Peyer's patch (tissue), 4 donors: ENCODE results near the gene TOX3. TPM values are rescaled to one million over a fixed set of nuclear protein-coding genes. Genes with fewer than 3 reads are reported as not detected.

Experiments
- DNase-seq, 3 donors: peaks; one replicate each; pipeline ENCODE4 v3.0.0-alpha.2; 2017 to 2019
- H3K27ac ChIP-seq, 4 donors: fragments of 200-600 bp; sonication (generic); one replicate each; pipeline ENCODE4 v1.5.1; 2016 to 2019
- H3K27me3 ChIP-seq, 2 donors: fragments of 200-600 bp; sonication (generic); one replicate each; pipeline ENCODE4 v1.5.1; 2019
- H3K36me3 ChIP-seq, 3 donors: fragments of 200-600 bp; sonication (generic); one replicate each; pipeline ENCODE4 v1.5.1; 2016 to 2019
- H3K4me1 ChIP-seq, 4 donors: fragments of 200-600 bp; sonication (generic); one replicate each; pipeline ENCODE4 v1.5.1; 2016 to 2019
- H3K4me3 ChIP-seq, 4 donors: fragments of 200-600 bp; sonication (generic); 1 replicate in 3 of 4; 2 replicates in 1 of 4; pipeline ENCODE4 v1.5.1; 2016 to 2019; ENCODE audit warnings: mild to moderate bottlenecking in 1 of 4
- H3K9me3 ChIP-seq, 4 donors: fragments of 200-600 bp; sonication (generic); one replicate each; pipeline ENCODE4 v1.5.1; 2016 to 2019; ENCODE audit warnings: mild to moderate bottlenecking in 1 of 4
- POLR2A ChIP-seq, 2 donors: fragments of 450-650 bp; IDR thresholded peaks; one replicate each; pipeline ENCODE4 v1.5.1; 2017; ENCODE audit warnings: antibody characterized with exemption in 2 of 2, mild to moderate bottlenecking in 2 of 2, moderate library complexity in 2 of 2
- total RNA-seq, 4 donors: library from RNA; depleted of rRNA; stranded (reverse); fragments of >200 nt; gene quantifications; one replicate each; pipeline ENCODE4 v1.1.0, GENCODE V29; 2016
- TF ChIP-seq, protein P1 (sequence below), 6 experiments: fragments of 450-650 bp in 4 of 6; fragments of 200-600 bp in 2 of 6; sonication (generic) in 1 of 6; IDR thresholded peaks; one replicate each; pipeline ENCODE4 v1.5.1; 2017 to 2019; ENCODE audit warnings: antibody characterized with exemption in 6 of 6, mild to moderate bottlenecking in 3 of 6, moderate library complexity in 1 of 6

Gene TOX3
- total RNA-seq, 4 donors from 2014 or later = 5.0 to 24.5 (median 18.6) TPM

DNA sequence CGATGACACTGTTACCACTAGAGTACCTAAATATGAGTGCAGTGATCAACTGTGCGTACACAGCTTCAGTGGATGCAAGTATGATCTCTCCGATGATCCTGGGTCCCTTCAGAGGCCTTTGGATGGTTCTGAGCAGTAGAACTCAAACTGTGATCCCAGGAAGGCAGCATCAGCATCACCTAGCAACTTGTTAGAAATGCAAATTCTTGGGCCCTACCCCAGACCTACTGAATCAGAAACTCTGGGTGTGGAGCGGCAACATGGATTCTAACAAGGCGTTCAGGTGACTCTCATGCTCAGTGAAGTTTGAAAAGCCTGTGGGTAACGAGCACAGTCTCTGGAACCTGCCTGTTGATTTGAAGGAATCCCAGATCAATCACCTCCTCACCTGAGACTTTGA, 25.4 kb downstream of the TOX3 start:
- Histone ChIP-seq H3K27me3 (no peaks in the 10 kb centered on the region), H3K9me3 (no peaks in the 10 kb centered on the region), H3K27ac (no peak overlapping the region), H3K4me1 (no peaks in the 10 kb centered on the region), H3K36me3 (no peaks in the 10 kb centered on the region), H3K4me3 (no peak overlapping the region)
- TF ChIP-seq, protein P1, sequence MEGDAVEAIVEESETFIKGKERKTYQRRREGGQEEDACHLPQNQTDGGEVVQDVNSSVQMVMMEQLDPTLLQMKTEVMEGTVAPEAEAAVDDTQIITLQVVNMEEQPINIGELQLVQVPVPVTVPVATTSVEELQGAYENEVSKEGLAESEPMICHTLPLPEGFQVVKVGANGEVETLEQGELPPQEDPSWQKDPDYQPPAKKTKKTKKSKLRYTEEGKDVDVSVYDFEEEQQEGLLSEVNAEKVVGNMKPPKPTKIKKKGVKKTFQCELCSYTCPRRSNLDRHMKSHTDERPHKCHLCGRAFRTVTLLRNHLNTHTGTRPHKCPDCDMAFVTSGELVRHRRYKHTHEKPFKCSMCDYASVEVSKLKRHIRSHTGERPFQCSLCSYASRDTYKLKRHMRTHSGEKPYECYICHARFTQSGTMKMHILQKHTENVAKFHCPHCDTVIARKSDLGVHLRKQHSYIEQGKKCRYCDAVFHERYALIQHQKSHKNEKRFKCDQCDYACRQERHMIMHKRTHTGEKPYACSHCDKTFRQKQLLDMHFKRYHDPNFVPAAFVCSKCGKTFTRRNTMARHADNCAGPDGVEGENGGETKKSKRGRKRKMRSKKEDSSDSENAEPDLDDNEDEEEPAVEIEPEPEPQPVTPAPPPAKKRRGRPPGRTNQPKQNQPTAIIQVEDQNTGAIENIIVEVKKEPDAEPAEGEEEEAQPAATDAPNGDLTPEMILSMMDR (IDR thresholded peaks at IDR 0.05) = no peak
- no peak for TF ChIP-seq POLR2A (IDR thresholded peaks at IDR 0.05)
- DNase-seq = no peak

DNA sequence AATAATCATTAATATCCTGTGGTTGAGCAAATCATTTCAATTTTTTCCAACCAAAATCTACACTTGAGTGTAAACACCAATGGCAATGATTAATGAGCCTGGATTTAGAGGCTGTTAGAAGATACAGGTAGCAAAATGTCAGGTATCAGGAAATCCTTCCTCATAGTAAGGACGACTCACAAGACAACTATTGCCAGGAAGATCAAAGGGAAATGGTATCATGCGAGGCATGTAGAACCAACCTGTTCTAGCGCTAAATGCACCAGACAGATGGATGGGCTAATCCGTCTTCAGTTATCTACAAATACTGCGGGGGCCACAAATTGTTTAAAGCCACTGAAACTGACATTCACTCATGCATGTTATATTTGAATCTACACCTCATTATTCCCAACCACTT, 28.1 kb downstream of the TOX3 start:
- H3K4me1 ChIP-seq = no peaks in the 10 kb centered on the region
- no peak overlapping the region for H3K27ac ChIP-seq
- no peak overlapping the region for H3K4me3 ChIP-seq
- no peaks in the 10 kb centered on the region for H3K27me3 ChIP-seq
- TF ChIP-seq, protein P1 (IDR thresholded peaks at IDR 0.05) = no peak
- no peak for TF ChIP-seq POLR2A (IDR thresholded peaks at IDR 0.05)
- DNase-seq = no peak
- no peaks in the 10 kb centered on the region for H3K36me3 ChIP-seq
- H3K9me3 ChIP-seq = no peaks in the 10 kb centered on the region

DNA sequence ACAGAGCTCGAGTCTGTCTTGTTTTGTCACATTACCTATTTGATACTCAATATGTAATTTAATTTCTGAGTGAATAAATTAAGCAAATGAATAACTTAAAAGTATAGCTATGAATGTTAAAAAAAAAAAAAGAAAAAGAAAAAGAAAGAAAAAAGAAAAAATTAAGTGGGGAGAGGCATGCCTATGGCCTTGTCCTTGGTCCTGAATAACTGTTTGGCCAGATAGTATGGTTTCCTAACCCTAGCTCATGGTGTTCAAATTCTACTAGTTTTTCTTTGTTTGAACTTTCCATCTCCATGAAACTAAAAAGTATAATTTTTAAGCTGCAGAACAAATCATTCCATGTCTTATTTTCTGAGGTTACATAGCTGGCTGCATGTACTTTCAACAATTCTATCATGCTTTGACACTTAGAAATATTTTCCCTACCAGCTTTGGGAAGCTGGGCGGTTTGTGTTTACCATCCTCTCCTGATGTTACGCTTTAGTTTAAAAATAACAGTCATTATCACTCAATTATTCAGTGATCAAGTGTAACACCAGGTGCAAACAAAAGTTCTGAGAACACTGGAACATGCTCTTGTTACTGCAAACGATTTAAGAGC, 31.8 kb downstream of the TOX3 start:
- Histone ChIP-seq H3K4me1 (no peaks in the 10 kb centered on the region), H3K27me3 (no peaks in the 10 kb centered on the region), H3K9me3 (no peaks in the 10 kb centered on the region), H3K36me3 (no peaks in the 10 kb centered on the region), H3K4me3 (no peak overlapping the region), H3K27ac (no peak overlapping the region)
- no peak for DNase-seq
- TF ChIP-seq, protein P1 (IDR thresholded peaks at IDR 0.05) = no peak
- TF ChIP-seq POLR2A (IDR thresholded peaks at IDR 0.05) = no peak

DNA sequence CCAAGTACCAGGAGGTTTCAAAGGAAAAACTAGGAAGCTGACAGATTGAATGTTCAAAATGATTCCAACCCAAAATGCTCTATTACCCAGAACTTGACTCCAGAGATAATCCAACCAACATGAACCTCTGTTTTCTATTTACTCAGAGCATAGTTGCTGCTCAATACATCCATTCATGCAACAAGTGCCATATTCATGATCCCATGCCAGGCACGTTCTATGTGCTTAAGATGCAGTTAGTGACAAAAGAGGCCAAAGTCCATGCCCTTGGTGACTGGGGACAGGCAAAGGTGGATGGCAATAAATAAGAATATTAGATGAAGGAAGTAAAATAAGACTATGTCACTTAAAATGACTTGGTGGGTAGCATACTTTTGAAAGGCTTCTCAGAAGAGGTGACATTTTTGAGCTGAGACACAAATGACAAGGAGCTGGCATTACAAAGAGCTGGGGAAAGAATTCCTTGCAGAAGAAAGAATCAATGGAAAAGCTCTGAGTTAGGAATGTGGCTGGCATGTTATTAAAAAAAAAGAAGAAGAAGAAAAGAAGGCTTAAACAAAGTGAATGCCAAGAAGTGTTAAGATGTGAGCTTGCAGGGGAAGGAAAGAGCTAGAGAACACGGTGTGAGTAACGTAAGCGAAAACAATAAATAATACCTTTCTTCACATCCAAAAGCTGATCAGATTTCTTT, 34.5 kb downstream of the TOX3 start:
- Histone ChIP-seq H3K4me1 (no peaks in the 10 kb centered on the region), H3K4me3 (no peak overlapping the region), H3K9me3 (no peaks in the 10 kb centered on the region), H3K27ac (no peak overlapping the region), H3K36me3 (no peaks in the 10 kb centered on the region), H3K27me3 (no peaks in the 10 kb centered on the region)
- DNase-seq = no peak
- no peak for TF ChIP-seq POLR2A (IDR thresholded peaks at IDR 0.05)
- TF ChIP-seq, protein P1 (IDR thresholded peaks at IDR 0.05) = no peak

DNA sequence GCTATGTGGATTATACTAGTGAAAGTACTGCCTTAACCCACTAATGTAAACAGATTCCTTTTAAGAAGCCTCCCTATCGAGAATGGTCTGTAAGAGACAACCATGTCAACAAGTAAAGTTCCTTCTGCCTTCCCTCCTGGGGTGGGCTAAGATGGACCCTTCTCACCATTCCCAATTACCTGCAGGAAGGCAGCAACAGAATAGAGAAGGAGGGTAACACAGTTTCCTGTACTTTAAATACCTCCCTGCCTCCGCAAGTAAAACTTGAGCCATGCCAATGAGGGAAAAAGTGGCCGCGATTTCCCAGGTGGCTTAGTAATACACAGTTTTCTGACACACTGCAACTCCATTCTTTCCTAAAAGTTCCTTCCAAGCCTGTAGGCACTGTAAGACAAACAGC, 45.2 kb downstream of the TOX3 start:
- no peak for DNase-seq
- Histone ChIP-seq H3K4me3 (no peak overlapping the region), H3K4me1 (peaks cover 0 to 7% (median 0%) of the 10 kb centered on the region in 4 donors), H3K27ac (no peak overlapping the region), H3K27me3 (no peaks in the 10 kb centered on the region), H3K9me3 (no peaks in the 10 kb centered on the region), H3K36me3 (no peaks in the 10 kb centered on the region)
- no peak for TF ChIP-seq POLR2A (IDR thresholded peaks at IDR 0.05)

DNA sequence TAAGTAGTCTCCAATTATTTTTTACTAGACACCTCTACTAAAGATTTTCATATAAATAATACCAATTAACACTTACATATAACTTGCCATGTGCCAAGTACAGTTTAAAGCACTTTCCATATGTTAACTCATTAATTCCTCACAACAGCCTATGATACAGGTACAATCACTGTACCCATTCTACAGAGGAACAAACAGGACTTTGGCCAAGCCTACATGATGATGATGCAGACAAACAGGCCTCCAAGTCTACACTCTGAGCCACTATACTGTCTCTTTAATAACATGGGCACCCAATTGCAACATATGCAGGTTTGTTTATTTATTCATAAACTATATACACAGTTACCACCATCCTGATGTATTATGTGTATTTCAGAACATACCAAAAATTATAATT, 46.0 kb downstream of the TOX3 start:
- no peaks in the 10 kb centered on the region for H3K9me3 ChIP-seq
- TF ChIP-seq, protein P1 (IDR thresholded peaks at IDR 0.05) = no peak
- no peak for TF ChIP-seq POLR2A (IDR thresholded peaks at IDR 0.05)
- H3K36me3 ChIP-seq = no peaks in the 10 kb centered on the region
- DNase-seq = no peak
- no peak overlapping the region for H3K4me3 ChIP-seq
- H3K27ac ChIP-seq = no peak overlapping the region
- H3K4me1 ChIP-seq = peaks cover 0 to 8% (median 0%) of the 10 kb centered on the region in 4 donors
- H3K27me3 ChIP-seq = no peaks in the 10 kb centered on the region
